Eye (tissue), 1 donor: Measurements from ENCODE around the gene GPD1L.
"Not testable (repeated sequence)": the region's sequence is repeated elsewhere in the genome, so short reads cannot be mapped to it uniquely, and the experiment has no call there.

Source experiments
- DNase-seq: peaks from one replicate; pipeline ENCODE4 v3.0.0-alpha.2; 2015

The GPD1L gene

GRCh38 chr3:32186097-32186496 lies 79.7 kb downstream of the GPD1L start:
- no peak for DNase-seq

DNA sequence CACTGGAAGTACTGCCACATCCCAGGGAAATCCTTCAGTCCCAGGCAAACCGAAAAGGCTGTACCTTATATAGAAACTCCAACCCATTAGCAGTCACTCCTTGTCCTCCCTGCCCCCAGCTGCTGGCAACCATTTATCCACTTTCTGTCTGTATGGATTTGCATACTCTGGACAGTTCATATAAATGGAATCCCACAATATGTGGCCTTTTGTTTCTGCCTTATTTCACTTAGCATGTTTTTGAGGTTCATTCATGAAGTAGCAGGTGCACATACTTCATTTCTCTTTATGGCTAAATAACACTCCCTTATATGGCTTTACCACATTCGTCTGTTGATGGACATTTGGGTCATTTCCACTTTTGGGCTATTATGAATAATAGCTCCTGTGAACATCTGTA lies 80.5 kb downstream of the GPD1L start:
- DNase-seq: no peak

- DNase-seq: no peak
Measured at GRCh38 chr3:32189693-32190092, 83.3 kb downstream of the GPD1L start.

DNA sequence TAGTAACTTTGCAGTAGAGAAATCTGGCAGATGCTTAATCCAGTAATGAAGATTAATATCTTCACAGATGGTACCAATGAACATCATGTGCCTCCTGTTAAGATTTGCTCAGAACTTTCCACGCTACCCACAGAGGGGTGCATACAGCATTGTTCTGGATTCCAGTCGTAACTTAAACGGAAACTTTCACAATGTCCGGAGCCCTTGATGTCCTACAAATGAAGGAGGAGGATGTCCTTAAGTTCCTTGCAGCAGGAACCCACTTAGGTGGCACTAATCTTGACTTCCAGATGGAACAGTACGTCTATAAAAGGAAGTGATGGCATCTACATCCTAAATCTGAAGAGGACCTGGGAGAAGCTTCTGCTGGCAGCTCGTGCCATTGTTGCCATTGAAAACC lies 84.1 kb downstream of the GPD1L start:
- DNase-seq: not testable (repeated sequence)

DNA sequence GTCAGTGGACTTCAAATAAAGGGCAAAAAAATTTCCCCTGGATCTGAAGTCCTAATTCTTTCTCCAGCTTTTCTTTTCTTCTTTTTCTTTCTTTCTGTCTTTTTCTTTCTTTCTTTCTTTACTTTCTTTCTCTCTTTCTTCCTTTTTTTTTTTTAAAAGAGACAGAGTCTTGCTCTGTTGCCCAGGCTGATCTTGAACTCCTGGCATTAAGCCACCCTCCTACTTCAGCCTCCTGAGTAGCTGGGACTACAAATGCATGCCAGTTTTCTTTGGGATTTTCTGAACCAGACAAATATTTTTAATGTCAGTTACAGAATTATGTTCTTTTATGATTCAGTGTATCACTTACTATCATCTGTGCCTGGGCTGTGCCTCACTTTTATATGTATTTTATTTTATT lies 86.7 kb downstream of the GPD1L start:
- DNase-seq: no peak

- DNase-seq: no peak
Measured at GRCh38 chr3:32194653-32195052, 88.2 kb downstream of the GPD1L start.

- DNase-seq: no peak
Measured at GRCh38 chr3:32195995-32196540, 89.6 kb downstream of the GPD1L start.

GRCh38 chr3:32197991-32198390 lies 91.6 kb downstream of the GPD1L start:
- DNase-seq: no peak

- DNase-seq: no peak
Measured at GRCh38 chr3:32198714-32199113, 92.3 kb downstream of the GPD1L start.

DNA sequence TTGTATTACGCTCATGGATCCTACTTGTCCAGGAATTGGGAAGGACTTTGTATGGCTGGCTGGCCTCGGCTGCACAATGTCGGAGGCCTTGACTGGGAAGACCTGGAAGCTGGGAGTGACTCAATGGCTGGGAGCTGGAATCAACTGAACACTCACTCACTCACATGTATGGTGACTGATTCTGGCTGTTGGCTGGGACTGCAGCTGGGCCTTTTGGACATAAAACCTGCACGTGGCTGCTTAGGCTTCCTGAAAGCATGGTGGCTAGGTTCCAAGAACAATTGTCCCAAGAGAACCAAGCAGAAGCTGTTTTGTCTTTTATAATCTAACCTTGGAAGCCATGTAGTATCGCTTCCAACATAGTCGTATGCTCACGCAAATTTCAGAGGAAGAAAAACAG lies 94.1 kb downstream of the GPD1L start:
- DNase-seq: peak; percentile 35

DNA sequence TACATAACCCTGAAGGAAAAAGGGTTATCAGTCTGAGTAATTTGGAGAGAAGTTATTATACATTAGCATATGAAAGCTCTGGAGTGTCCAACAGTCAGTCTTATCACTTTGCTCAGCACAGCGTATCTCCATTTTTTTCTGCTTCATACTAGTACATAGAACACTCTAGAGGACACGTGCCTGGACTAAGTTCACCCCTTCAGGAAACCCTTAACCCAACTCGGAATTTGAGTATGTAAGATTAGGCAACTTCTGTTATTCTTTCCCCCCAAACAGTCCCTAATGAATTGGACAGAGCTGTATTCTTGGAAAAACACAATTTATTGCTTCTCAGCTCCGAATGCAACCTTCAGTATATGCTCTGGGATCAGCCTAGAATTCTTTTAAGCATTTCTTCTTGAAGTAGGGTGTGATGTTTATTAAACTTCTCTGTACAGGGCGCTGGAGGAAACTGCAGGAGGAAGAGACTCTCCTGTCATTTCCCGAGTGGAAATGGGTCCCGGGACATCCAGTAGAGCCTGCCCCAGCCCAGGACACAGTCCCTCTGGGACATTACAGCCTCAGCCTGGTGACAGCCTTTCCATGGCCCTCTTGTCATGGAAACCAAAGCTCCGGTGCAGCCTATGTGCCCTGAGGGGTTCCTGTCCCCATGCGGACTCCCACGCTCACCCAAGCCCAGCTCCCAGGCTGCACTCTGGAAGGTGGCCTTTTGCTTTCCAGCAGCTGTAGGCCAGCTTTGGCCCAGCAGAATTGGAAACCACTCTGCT lies 94.8 kb downstream of the GPD1L start:
- no peak for DNase-seq

DNA sequence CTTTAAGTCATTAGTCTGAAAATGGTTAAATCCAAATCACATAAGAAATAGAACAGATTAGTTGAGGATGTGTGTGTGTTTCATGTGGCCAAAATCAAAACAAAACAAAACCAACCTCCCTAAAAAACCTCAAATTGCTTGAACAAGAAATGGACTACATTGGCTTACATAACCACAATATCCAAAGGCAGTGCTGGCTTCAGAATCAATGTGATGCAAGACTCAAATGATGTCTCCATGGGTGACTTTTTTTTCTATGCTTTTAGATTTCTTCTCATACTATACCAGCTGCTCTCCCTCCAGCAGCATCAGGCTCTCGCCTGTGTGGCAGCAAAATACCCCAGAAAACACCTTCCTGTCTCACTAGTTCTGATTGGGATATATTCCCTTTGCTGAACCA lies 96.1 kb downstream of the GPD1L start:
- DNase-seq: no peak

DNA sequence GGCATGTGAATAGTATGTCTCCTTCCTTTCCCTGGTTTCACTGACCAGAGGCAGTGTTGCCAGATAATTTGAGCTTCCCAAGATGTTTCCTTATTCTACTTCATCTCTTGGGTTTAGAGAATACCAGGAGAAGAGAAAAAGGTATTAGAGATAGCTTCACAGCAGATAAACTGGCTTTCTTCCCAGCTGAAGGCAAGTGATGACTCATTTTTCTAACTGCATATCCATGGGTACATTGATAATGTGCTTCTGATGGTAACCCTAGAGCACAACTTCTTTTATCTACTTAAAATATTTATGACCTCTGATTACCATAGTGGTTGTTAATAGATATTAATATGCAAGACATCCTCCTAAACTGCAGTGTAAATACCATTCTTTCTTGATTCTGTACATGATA lies 97.4 kb downstream of the GPD1L start:
- no peak for DNase-seq

- DNase-seq: no peak
Measured at GRCh38 chr3:32208447-32208846, 102.0 kb downstream of the GPD1L start.

- DNase-seq: no peak
Measured at GRCh38 chr3:32215185-32215584, 108.8 kb downstream of the GPD1L start.

- no peak for DNase-seq
Measured at GRCh38 chr3:32216172-32216783, 109.9 kb downstream of the GPD1L start.

DNA sequence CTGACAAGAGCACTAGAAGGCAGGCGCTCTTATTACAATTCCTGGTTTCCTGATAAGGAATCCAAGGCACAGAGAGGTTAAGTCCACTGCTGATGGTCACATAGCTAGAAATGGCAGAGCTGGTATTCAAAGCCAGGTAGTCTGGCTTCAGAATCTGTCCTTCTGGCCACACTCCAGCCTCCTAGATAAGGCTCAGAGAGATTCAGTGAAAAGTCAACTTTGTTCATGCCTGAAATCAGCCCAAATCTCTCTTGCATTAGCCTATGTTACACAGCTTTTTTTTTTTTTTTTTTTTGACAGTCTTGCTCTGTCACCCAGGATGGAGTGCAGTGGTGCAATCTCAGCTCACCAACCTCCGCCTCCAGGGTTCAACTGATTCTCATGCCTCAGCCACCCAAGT lies 110.9 kb downstream of the GPD1L start:
- no peak for DNase-seq
